IMR-90 (cell line): ENCODE data around the gene RFC2.

Source experiments
- BHLHE40 ChIP-seq: fragments of 150-350 bp; IDR thresholded peaks from 2 replicates; pipeline ENCODE4 v1.6.1; 2016; ENCODE audit warnings: mild to moderate bottlenecking, low read depth, low read length
- CEBPB ChIP-seq: IDR thresholded peaks from 2 replicates; pipeline ENCODE4 v1.6.1; 2012; ENCODE audit warnings: low read depth, low read length, improper control_type of control experiment
- CTCF ChIP-seq: conservative IDR thresholded peaks from 2 replicates; pipeline ENCODE4 v1.5.1; 2012; ENCODE audit warnings: mild to moderate bottlenecking, low read depth, low read length, improper control_type of control experiment
- FOS ChIP-seq: fragments of 150-350 bp; IDR thresholded peaks from 2 replicates; pipeline ENCODE4 v1.6.1; 2016; ENCODE audit warnings: low read depth, low read length
- MAFK ChIP-seq: IDR thresholded peaks from 2 replicates; pipeline ENCODE4 v1.6.1; 2012; ENCODE audit warnings: low read depth, low read length, improper control_type of control experiment
- MAZ ChIP-seq: IDR thresholded peaks from 2 replicates; pipeline ENCODE4 v1.6.1; 2012; ENCODE audit warnings: low read depth, mild to moderate bottlenecking, low read length, improper control_type of control experiment, moderate library complexity, borderline replicate concordance
- POLR2A ChIP-seq: IDR thresholded peaks from 2 replicates; pipeline ENCODE4 v1.6.1; 2012; ENCODE audit warnings: mild to moderate bottlenecking, low read depth, low read length
- RAD21 ChIP-seq: IDR thresholded peaks from 2 replicates; pipeline ENCODE4 v1.6.1; 2012; ENCODE audit warnings: low read length, improper control_type of control experiment
- RFX5 ChIP-seq: IDR thresholded peaks from 2 replicates; pipeline ENCODE4 v1.8.0; 2012; ENCODE audit warnings: low read depth, mild to moderate bottlenecking, low read length, moderate library complexity
- SMC3 ChIP-seq: fragments of 150-350 bp; IDR thresholded peaks from 2 replicates; pipeline ENCODE4 v1.6.1; 2016; ENCODE audit warnings: low read depth, mild to moderate bottlenecking, antibody characterized with exemption, low read length, moderate library complexity
- USF2 ChIP-seq: fragments of 150-350 bp; IDR thresholded peaks from 2 replicates; pipeline ENCODE4 v1.6.1; 2017; ENCODE audit warnings: mild to moderate bottlenecking, antibody characterized with exemption, low read length, low read depth

GRCh38 chr7:74219416-74219815, 34.8 kb downstream of the RFC2 start:
- no peak for TF ChIP-seq CTCF
- TF ChIP-seq USF2: no peak
- TF ChIP-seq MAZ: no peak
- TF ChIP-seq RAD21: no peak
- no peak for TF ChIP-seq POLR2A
- no peak for TF ChIP-seq FOS
- TF ChIP-seq CEBPB: no peak
- no peak for TF ChIP-seq RFX5
- no peak for TF ChIP-seq MAFK
- no peak for TF ChIP-seq SMC3
- TF ChIP-seq BHLHE40: no peak
